C4-2B (cell line): ENCODE measurements around the gene MDH2.

ENCODE experiments used
- CTCF ChIP-seq: fragments of 450-650 bp; conservative IDR thresholded peaks from 2 replicates; pipeline ENCODE4 v1.5.1; 2017; ENCODE audit warnings: mild to moderate bottlenecking
- ZFX ChIP-seq: fragments of 450-650 bp; IDR thresholded peaks from 2 replicates; pipeline ENCODE4 v1.6.1; 2017

GRCh38 chr7:76057103-76057812 lies 9.4 kb downstream of the MDH2 start:
- TF ChIP-seq CTCF (no peak), ZFX (no peak)
